Measurements from ENCODE around the gene AXL. TPM values are rescaled to one million over a fixed set of nuclear protein-coding genes. Genes with fewer than 3 reads are reported as not detected.

The AXL gene
- total and polyA plus RNA-seq, 9 of the 15 experiments (the other 6 are each of a cell fraction or from before 2014, with no cell fraction given), result 0.80 to 6.6 (median 1.6) TPM

DNA sequence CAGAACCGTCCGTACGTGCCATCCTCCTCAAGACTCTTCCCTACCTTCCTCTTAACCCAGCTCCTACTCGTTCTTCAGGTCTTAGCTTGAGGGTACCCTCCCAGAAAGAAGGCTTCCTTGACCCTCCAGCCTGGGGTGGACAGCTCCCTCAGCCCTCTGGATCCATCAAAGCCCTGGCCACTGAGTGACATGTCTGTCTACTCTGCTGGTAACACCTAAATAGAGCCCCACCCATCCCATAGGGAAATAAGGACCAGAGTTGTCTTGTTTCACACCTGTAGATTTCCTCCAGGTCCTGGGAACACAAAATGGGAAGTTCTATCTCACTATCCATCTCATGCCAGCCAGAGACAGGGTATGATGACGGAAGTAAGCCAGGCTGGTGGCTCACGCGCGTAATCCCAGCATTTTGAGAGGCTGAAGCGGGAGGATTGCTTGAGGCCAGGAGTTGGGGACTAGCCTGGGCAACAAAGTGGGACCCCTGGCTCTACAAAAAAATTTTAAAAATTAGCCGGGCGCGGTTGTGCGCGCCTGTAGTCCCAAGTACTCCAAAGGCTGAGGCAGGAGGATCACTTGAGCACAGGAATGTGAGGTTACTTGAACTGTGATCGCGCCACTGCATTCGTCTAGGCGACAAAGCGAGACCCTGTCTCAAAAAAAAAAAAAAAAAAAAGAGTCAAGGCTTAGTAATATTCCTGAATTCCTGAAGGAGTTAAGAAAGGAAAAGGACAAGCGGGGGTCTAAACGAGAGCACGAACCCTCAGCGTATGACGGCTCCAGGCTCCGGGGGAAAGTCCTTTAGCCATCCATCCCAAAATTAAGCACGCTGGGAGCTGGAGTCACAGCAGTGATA, 90.4 kb downstream of the AXL start (continued):
- TF ChIP-seq PKNOX1 (IDR thresholded peaks at IDR 0.05) (peak; percentile 75), EHMT2 (IDR thresholded peaks at IDR 0.05) (peak; percentile 33; the same call in 1 of the 2 replicates), ZNF592 (IDR thresholded peaks at IDR 0.05) (no peak), CAMTA2 (CRISPR knock-in tag; conservative IDR thresholded peaks at IDR 0.05) (0 out of 2 replicates have a peak, but pooled peaks have one; percentile 21), HMG20A (CRISPR knock-in tag; conservative IDR thresholded peaks at IDR 0.05) (no peak), FUS (optimal IDR thresholded peaks at IDR 0.05; ENCODE audit: low read depth, low read length) (no peak), SMARCA5 (IDR thresholded peaks at IDR 0.05) (no peak), MEIS2 (IDR thresholded peaks at IDR 0.05; ENCODE audit: partially characterized antibody) (peak; percentile 27), PCBP2 (IDR thresholded peaks at IDR 0.05; ENCODE audit: low read depth, low read length, poor library complexity, severe bottlenecking) (no peak), THRAP3 (IDR thresholded peaks at IDR 0.05; ENCODE audit: borderline replicate concordance) (0 out of 2 replicates have a peak, but pooled peaks have one; percentile 17), ZNF57 (CRISPR knock-in tag; IDR thresholded peaks at IDR 0.05) (no peak), ZBTB34 (CRISPR knock-in tag; IDR thresholded peaks at IDR 0.05) (no peak), E2F1 (CRISPR knock-in tag; IDR thresholded peaks at IDR 0.05) (0 out of 2 replicates have a peak, but pooled peaks have one; percentile 6), MYNN (IDR thresholded peaks at IDR 0.05) (0 out of 2 replicates have a peak, but pooled peaks have one; percentile 11), MYNN (CRISPR knock-in tag; IDR thresholded peaks at IDR 0.05) (no peak)
- TF ChIP-seq, protein P1, sequence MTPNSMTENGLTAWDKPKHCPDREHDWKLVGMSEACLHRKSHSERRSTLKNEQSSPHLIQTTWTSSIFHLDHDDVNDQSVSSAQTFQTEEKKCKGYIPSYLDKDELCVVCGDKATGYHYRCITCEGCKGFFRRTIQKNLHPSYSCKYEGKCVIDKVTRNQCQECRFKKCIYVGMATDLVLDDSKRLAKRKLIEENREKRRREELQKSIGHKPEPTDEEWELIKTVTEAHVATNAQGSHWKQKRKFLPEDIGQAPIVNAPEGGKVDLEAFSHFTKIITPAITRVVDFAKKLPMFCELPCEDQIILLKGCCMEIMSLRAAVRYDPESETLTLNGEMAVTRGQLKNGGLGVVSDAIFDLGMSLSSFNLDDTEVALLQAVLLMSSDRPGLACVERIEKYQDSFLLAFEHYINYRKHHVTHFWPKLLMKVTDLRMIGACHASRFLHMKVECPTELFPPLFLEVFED (CRISPR knock-in tag; conservative IDR thresholded peaks at IDR 0.05), result 0 out of 2 replicates have a peak, but pooled peaks have one; percentile 9
